RWPE1 (cell line): ENCODE data around the gene PPP1R3A.

ENCODE experiments used
- CTCF ChIA-PET: fragments of 350-600 bp; sonication (Branson Sonifier 250); formaldehyde crosslinking; extraction: SDS; loops from one replicate; lab custom pipeline; 2021; lab: Yijun Ruan, JAX
- POLR2A ChIA-PET: fragments of 400-600 bp; formaldehyde crosslinking; extraction: SDS; loops from one replicate; lab custom pipeline; 2020; ENCODE audit warnings: antibody characterized with exemption; ENCODE audit not compliant: low non-redundant PET; lab: Yijun Ruan, JAX
- DNase-seq: peaks from one replicate; pipeline ENCODE4 v3.0.0; 2012; ENCODE audit warnings: low spot score
- H3K27ac ChIP-seq: fragments of 450-650 bp; 2 replicates; pipeline ENCODE4 v1.5.1; 2017
- TF ChIP-seq, protein P1 (sequence below): fragments of 450-650 bp; conservative IDR thresholded peaks from 2 replicates; pipeline ENCODE4 v1.5.1; 2017; ENCODE audit warnings: low read depth, mild to moderate bottlenecking

Gene PPP1R3A

DNA sequence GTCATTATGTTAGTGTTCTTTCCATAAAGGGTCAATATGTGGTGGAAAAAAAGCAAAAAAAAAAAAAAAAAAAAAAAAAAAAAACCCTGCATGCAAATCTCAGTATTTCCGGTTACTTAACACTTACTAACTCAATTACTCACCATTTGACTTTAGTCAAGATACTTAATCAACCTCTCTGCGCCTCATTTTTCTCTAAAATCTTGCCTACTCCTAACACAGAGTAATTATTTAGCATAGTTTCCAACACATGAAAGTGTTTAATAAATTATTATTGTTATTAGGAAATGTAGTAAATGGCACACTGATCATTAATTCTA lies 27.8 kb downstream of the PPP1R3A start:
- TF ChIP-seq, protein P1, sequence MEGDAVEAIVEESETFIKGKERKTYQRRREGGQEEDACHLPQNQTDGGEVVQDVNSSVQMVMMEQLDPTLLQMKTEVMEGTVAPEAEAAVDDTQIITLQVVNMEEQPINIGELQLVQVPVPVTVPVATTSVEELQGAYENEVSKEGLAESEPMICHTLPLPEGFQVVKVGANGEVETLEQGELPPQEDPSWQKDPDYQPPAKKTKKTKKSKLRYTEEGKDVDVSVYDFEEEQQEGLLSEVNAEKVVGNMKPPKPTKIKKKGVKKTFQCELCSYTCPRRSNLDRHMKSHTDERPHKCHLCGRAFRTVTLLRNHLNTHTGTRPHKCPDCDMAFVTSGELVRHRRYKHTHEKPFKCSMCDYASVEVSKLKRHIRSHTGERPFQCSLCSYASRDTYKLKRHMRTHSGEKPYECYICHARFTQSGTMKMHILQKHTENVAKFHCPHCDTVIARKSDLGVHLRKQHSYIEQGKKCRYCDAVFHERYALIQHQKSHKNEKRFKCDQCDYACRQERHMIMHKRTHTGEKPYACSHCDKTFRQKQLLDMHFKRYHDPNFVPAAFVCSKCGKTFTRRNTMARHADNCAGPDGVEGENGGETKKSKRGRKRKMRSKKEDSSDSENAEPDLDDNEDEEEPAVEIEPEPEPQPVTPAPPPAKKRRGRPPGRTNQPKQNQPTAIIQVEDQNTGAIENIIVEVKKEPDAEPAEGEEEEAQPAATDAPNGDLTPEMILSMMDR = no peak
- CTCF ChIA-PET = no interaction called here
- no peak for DNase-seq
- POLR2A ChIA-PET = no interaction called here
- no peak overlapping the region for H3K27ac ChIP-seq

DNA sequence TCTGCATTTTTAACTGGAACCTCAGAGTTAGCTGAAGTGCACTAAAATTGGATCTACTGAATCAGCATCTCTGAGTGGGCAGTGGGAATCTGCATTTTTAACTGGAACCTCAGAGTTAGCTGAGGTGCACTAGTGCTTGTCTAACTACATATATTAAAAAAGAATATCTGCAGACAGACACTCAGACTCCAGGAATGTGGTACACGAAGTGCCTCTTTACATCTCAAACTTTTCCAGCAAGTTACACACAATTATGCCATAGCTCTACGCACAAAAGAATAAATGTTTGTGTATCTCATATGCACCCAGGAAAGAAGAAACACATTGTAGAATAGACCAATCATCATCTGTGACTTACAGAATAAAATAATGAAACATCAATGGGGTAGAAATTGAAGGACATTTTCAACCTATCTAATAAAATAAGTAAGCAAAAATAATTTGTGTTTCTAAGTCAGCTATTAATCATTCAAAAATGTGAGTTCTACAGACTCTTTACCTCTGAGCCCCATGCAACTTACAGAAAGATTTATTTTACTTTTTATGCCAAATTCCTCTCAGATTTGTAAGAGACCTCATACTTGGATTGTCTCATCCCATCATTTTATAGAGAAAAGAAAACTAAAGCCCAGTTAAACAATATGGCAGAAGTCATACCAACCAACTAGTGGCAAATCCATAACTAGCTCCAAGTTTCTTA lies 28.3 kb downstream of the PPP1R3A start:
- ChIA-PET CTCF (no interaction called here), POLR2A (no interaction called here)
- TF ChIP-seq, protein P1 = no peak
- no peak overlapping the region for H3K27ac ChIP-seq
- DNase-seq = no peak

DNA sequence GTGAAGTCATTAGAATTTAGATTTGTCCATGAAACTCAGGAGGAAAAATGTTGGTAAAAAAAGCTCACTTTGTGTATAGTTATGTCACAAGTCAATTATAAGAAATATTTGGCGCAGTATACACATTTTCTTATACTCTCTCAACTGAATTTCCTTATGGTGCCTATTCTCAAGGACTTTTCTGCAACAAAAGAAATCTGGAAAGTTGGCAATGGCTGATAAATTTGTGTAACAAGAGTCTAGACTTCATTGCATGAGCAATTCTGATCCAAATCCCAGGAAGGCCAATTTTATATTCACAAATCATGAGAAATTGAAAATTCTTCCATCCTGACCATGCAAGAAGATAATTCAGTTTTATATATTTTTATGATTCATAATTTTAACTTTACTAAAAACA lies 35.7 kb downstream of the PPP1R3A start:
- DNase-seq = no peak
- CTCF ChIA-PET = no interaction called here
- H3K27ac ChIP-seq = no peak overlapping the region
- TF ChIP-seq, protein P1 = no peak
- POLR2A ChIA-PET = no interaction called here

DNA sequence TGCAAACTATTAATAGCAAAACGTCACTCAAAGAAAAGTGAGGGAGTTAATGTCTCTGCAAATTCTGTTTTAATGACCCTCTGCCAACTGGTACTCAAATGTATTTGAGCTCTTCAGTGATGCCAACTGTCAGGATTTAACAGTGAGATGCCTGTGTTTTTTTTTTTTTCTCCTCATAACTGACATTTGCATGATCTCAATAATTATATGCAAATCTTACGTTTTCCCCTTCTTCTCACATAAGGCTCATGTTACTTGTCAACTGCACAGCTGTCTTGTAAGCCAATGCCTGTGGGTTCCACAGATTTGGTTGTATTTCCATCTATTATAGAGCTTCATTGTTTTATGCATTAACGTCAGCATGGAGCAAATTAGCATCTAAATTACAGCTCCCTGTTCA lies 38.2 kb downstream of the PPP1R3A start:
- ChIA-PET POLR2A (no interaction called here), CTCF (no interaction called here)
- H3K27ac ChIP-seq = no peak overlapping the region
- TF ChIP-seq, protein P1 = no peak
- no peak for DNase-seq

DNA sequence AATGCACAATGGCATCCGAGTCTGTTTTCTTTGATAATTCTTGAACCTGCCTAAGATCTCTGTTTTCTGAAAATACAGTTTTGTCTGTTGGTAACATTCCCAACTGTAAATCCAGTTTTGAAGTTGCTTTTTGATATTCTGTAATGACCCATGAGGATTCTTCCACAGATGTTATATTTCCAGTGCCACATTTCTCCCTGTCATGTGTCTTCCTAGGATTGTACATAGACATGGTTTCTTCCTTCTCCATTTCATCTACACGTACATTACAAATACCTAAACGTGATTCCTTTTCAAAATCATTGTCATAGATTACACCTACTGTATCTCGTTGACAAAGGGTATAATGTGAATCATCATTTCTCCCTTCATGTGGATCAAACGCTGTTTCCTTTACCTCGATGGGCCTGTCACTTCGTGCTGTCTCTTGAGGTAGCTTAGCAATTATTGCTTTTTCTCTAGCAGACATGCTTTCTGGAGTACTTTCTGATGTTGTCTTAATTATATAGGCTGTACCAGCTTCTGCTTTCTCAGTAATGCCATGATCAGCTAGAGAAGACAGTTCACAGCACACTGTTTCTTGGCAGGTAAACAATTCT lies 40.3 kb downstream of the PPP1R3A start:
- CTCF ChIA-PET = no interaction called here
- H3K27ac ChIP-seq = no peak overlapping the region
- POLR2A ChIA-PET = no interaction called here
- DNase-seq = no peak
- TF ChIP-seq, protein P1 = no peak

DNA sequence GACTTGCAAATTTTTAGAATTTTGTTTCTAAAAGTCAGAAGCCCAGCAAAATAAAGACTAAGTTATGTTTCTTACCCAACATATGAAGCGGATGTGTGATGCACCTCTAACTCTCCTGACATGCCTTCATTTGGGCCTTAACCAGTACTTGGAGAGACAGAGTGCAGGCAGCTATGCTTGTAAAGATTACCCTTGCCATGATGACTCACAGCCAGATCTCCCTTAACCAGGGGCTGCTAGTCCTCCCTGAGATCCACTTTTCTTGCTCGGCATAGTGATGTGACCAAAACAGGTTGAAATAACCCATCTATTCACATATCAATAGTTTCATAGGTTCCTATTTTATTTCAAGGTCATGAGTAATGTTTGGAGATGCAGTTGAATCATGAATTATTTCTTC lies 43.6 kb downstream of the PPP1R3A start:
- H3K27ac ChIP-seq = no peak overlapping the region
- POLR2A ChIA-PET = no interaction called here
- DNase-seq = no peak
- TF ChIP-seq, protein P1 = no peak
- CTCF ChIA-PET = interaction anchor here (0.7 kb wide), 1 partner anchor 260 kb away, joined by 3 read pairs; no protein-coding TSS in a partner anchor
